ENCODE measurements around the gene BRME1. TPM values are rescaled to one million over a fixed set of nuclear protein-coding genes. Genes with fewer than 3 reads are reported as not detected.

Gene BRME1
- total RNA-seq, 8 experiments from 2014 or later: 0.51 to 5.2 (median 3.2) TPM

DNA sequence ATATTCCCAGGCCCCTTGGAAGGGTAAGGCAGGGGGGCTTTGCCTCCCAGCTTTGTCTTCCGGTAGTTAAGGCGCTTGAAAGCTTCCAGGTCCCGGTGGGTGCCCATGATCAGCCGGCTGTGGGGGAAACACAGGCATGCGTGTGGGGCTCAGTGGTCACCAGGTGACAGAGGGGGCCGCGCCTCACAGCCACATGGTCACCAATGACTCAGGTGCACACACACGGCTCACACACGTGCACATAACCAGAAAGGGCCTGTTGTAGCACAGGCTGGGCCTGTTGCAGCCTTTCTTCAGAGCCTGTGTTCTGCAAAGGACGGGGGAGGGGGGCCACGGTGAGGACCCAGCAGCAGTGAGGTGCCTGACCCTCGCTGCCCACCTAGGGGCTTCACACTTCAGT lies 23.1 kb downstream of the BRME1 start:
- no peak overlapping the region for H3K27ac ChIP-seq
- in situ Hi-C loops (cut with MboI; ENCODE audit: low pct_unique_long_range_greater_than_20kb in 2 of 9, low sequenced_read_pairs in 9 of 9, unreplicated experiment in 9 of 9): loop anchor here in 7 of 9 experiments (25.0 kb wide), 2 partner anchors 179 to 529 kb away; partner anchors contain the start of genes MISP3 (in 6 of the 7), PALM3 (in 6 of the 7) and DDX39A (in 1 of the 7)
- no peak for ATAC-seq (replicated peaks in 6 of 8)
- peaks cover 18 to 22% of the 10 kb centered on the region in 2 donors for H3K4me1 ChIP-seq (replicated peaks in 1 of 2)
- H3K4me3 ChIP-seq: no peak overlapping the region
- WGBS, 10 experiments: 97% methylated on average over 5 of the region's 12 CpGs; no CpG with 5 or more reads in 9 of the 10 experiments

DNA sequence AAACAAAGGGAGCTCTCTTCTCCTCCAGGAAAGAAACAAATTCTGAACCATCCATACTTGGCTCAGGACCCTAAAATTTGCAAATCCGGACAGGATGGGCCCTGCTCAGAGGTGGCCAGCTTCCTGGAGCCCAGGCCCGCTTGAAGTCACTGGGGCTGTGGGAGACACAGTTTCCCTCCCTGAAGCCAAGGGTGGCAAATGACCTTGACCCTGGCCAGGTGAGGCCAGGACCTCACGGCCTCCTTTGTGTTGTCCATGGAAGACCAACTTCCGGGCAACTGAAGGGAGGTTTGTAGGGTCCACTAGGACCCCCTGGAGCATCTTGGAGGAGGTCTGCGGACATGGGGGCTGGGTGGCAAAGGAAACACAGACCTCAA lies 23.5 kb downstream of the BRME1 start:
- in situ Hi-C loops (cut with MboI; ENCODE audit: low pct_unique_long_range_greater_than_20kb in 2 of 9, low sequenced_read_pairs in 9 of 9, unreplicated experiment in 9 of 9): loop anchor here in 7 of 9 experiments (25.0 kb wide), 2 partner anchors 180 to 530 kb away; partner anchors contain the start of genes MISP3 (in 6 of the 7), PALM3 (in 6 of the 7) and DDX39A (in 1 of the 7)
- no peak overlapping the region for H3K4me3 ChIP-seq
- WGBS, 10 experiments: 94 to 100% (median 100%) methylated on average over 1 to 3 of the region's 5 CpGs; no CpG with 5 or more reads in 6 of the 10 experiments
- no peak for ATAC-seq (replicated peaks in 6 of 8)
- peaks cover 18 to 22% of the 10 kb centered on the region in 2 donors for H3K4me1 ChIP-seq (replicated peaks in 1 of 2)
- H3K27ac ChIP-seq: no peak overlapping the region

DNA sequence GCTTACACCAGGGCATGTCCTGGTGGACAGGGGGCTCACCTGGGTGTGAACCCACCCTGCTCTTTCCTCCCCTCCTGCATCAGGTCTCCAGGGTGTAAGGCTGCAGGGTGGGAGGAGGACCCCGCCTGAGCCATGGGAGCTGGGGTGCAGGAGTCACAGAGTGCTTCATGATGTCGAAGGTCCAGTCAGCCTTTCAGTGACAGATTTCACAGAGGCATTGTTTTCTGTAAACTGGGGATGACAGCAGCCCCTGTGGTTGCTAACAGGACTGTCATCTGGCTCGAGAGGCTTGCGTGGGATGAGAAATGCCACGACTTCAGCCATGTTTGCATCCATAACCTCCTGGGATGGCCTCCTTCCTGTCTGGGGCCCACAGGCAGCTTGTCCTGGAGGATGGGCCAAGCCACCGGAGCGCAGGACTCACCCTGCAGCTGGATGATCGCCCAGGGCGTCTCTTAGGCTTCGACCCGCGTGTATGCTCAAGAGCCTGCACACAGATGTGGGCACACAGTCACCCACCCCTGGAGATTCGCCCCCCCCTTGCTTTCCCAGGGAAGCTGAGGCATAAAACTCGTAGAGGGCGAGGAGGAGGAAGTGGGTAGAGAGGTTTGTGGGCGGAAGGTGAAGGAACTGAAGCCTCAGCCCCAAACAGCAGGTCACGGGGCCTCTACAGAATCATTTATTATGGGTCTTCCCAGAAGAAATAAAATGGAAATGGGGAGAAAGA lies 24.1 kb downstream of the BRME1 start:
- WGBS, 10 experiments: 18 to 100% (median 67%) methylated on average over 2 to 6 of the region's 17 CpGs; no CpG with 5 or more reads in 5 of the 10 experiments
- Histone ChIP-seq H3K4me1 (replicated peaks in 1 of 2) (peaks cover 18 to 22% of the 10 kb centered on the region in 2 donors), H3K4me3 (no peak overlapping the region), H3K27ac (peak overlapping the region in 1 of 2 donors; percentile 16)
- in situ Hi-C loops (cut with MboI; ENCODE audit: low pct_unique_long_range_greater_than_20kb in 2 of 9, low sequenced_read_pairs in 9 of 9, unreplicated experiment in 9 of 9): loop anchor here in 7 of 9 experiments (25.0 kb wide), 2 partner anchors 180 to 530 kb away; partner anchors contain the start of genes MISP3 (in 6 of the 7), PALM3 (in 6 of the 7) and DDX39A (in 1 of the 7)
- ATAC-seq (replicated peaks in 6 of 8): peak in 5 of 8 experiments; percentile 2 to 9 (median 4)

DNA sequence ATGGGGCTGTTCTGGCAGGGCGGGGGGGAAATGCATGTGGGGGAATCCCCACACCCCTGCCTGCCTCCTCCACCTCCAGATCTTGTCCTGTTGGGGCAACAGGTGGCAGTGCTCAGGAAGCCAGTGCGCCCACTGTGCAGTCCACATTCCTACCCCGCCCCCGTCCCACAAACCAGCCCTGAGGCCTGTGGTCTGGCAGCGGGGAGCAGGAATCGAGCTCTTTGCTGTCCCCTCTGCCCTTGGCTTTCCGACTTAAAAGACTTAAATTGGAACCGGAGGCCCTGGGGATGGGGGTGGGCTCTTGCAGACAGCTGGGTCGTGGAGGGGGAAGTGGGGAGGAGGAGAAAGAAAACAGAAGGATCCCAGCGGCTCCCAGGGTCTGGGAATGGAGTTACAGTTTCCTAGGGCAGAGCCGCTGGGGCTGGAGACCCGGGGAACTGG lies 24.6 kb downstream of the BRME1 start:
- no peak for ATAC-seq (replicated peaks in 6 of 8)
- Histone ChIP-seq H3K4me3 (no peak overlapping the region), H3K4me1 (replicated peaks in 1 of 2) (peaks cover 18 to 22% of the 10 kb centered on the region in 2 donors), H3K27ac (peak overlapping the region in 1 of 2 donors; percentile 16)
- in situ Hi-C loops (cut with MboI; ENCODE audit: low pct_unique_long_range_greater_than_20kb in 2 of 9, low sequenced_read_pairs in 9 of 9, unreplicated experiment in 9 of 9): loop anchor here in 7 of 9 experiments (25.0 kb wide), 2 partner anchors 181 to 531 kb away; partner anchors contain the start of genes MISP3 (in 6 of the 7), PALM3 (in 6 of the 7) and DDX39A (in 1 of the 7)
- 20 to 40% (median 30%) methylated on average over 1 to 3 of the region's 12 CpGs; no CpG with 5 or more reads in 7 of the 10 experiments for WGBS, 10 experiments

DNA sequence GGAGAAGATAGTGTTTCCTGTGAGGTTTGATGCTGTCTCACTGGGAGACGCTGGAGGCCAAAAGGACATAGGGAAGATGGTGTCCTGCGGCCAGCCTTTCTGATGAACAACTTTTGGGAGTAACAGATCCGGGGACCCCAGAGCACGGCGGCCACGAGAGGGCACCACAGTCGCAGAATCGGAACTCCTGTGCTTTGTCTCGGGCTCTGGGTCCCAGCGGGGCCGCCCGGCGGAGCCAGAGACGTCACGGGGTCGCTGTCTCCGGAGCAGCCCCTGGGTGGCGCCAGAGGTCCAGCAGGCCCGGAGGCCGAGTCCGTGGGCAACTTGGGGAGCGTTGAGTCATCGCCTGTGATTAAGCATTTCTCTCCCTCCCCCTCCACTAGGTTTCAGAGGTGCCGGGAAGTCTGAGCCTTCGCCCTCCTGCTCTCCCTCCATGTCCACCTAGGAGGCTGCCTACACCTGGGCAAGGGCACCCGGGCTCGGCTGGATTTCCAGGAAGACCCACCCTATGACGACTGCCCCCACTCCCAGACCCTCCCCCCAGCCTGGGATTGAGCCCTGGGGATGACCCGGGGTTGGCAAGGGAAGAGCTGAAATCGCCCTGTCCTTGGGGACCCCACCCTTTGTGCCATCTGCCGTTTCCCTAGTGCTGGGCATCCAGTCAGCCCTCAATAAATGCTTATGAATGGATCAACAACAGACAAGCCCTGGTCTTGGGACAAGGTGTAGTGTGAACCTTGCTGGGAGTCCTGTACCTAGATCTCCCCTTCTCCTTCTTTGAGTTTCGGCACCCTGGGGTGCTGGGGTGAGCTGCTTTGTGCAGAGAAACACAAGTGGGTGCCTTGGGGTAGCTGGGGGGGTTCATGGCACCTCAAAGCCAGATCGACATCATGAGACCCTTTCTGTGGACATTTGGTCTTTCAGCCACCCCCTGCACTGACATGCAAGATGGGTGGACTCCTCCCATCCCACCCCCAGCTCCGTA lies 25.6 kb downstream of the BRME1 start:
- peak overlapping the region in 3 of 5 donors; percentile 0 to 4 (median 1) for H3K4me3 ChIP-seq
- ATAC-seq (replicated peaks in 6 of 8): peak; percentile 93 to 97 (median 96)
- 0 to 52% (median 0%) methylated on average over 2 to 10 of the region's 34 CpGs; no CpG with 5 or more reads in 5 of the 10 experiments for WGBS, 10 experiments
- no peak overlapping the region for H3K27ac ChIP-seq
- H3K4me1 ChIP-seq (replicated peaks in 1 of 2): peaks cover 18 to 22% of the 10 kb centered on the region in 2 donors
- in situ Hi-C loops (cut with MboI; ENCODE audit: low pct_unique_long_range_greater_than_20kb in 2 of 9, low sequenced_read_pairs in 9 of 9, unreplicated experiment in 9 of 9): loop anchor here in 7 of 9 experiments (25.0 kb wide), 2 partner anchors 182 to 532 kb away; partner anchors contain the start of genes MISP3 (in 6 of the 7), PALM3 (in 6 of the 7) and DDX39A (in 1 of the 7)

DNA sequence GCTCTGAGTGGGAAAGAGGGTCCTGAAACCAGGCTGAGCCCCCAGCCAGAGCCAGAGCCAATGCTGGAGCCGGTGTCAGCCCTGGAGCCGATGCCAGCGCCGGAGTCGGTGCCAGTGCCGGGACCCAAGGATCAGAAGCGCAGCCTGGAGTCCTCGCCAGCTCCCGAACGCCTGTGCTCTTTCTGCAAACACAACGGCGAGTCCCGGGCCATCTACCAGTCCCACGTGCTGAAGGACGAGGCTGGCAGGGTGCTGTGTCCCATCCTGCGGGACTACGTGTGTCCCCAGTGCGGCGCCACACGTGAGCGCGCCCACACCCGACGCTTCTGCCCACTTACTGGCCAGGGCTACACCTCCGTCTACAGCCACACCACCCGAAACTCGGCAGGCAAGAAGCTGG lies 28.6 kb downstream of the BRME1 start:
- in situ Hi-C loops (cut with MboI; ENCODE audit: low pct_unique_long_range_greater_than_20kb in 2 of 9, low sequenced_read_pairs in 9 of 9, unreplicated experiment in 9 of 9): loop anchor here (10.0 to 25.0 kb wide), 4 partner anchors 185 to 535 kb away; partner anchors contain the start of genes MISP3 (in 8 of the 9), PALM3 (in 6 of the 9), C19orf67 (in 1 of the 9) and DDX39A (in 1 of the 9)
- Histone ChIP-seq H3K27ac (no peak overlapping the region), H3K4me1 (replicated peaks in 1 of 2) (peaks cover 18 to 24% of the 10 kb centered on the region in 2 donors), H3K4me3 (no peak overlapping the region)
- 40 to 87% (median 73%) methylated on average over 2 to 13 of the region's 27 CpGs; no CpG with 5 or more reads in 6 of the 10 experiments for WGBS, 10 experiments
- ATAC-seq (replicated peaks in 6 of 8): no peak

DNA sequence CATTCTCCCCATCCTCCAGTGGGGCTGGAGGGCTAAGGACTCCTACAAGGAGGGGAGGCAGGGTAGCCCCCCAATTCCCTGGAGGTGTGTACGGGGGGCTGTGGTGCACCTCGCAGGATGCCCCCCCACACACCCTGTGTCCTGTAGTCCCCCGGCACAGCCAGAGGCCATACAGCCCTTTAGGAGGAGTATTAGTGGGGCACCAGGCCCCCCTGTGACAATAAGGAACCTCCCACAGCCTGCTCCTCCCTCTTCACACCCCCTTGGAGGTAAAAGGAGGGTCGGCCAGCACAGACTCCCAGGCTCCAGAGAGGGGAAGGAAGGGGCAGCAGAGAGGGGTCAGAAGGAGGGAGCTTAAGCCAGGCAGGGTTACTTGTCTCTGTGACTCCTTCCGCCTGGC lies 29.1 kb downstream of the BRME1 start, which contains the start of gene NANOS3:
Gene NANOS3, plus strand, starts transcription at position 301 of the 400 bp plus-strand sequence. CDS start 115 bp downstream, outside the sequence.
- in situ Hi-C loops (cut with MboI; ENCODE audit: low pct_unique_long_range_greater_than_20kb in 2 of 9, low sequenced_read_pairs in 9 of 9, unreplicated experiment in 9 of 9): loop anchor here (10.0 to 25.0 kb wide), 4 partner anchors 185 to 535 kb away; partner anchors contain the start of genes MISP3 (in 8 of the 9), PALM3 (in 6 of the 9), C19orf67 (in 1 of the 9) and DDX39A (in 1 of the 9)
- 0 to 67% (median 53%) methylated on average over 1 to 4 of the region's 5 CpGs; no CpG with 5 or more reads in 7 of the 10 experiments for WGBS, 10 experiments
- H3K4me1 ChIP-seq (replicated peaks in 1 of 2): peaks cover 16 to 19% of the 10 kb centered on the region in 2 donors
- no peak for ATAC-seq (replicated peaks in 6 of 8)
- no peak within 1 kb of the TSS for H3K27ac ChIP-seq
- no peak within 1 kb of the TSS for H3K4me3 ChIP-seq

DNA sequence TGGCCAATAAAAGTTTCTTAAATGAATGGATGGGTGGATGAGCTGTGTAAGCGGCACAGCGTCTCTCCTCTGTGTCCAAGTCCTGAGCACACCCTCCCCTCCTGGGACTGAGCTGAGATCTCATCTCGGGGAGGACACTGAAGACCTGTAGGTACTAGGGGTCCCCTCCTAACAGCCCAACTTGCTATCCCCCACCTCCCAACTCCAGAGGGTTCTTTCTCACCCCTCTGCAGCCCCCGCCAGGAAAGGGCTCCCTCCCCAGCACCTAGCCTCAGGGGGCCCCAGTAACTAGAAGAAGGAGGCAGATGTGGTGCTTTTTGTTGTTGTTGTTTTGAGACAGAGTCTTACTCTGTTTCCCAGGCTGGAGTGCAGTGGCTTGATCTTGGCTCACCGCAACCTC lies 30.1 kb downstream of the BRME1 start:
- 67 to 80% (median 80%) methylated on average over 1 of the region's 5 CpGs; no CpG with 5 or more reads in 7 of the 10 experiments for WGBS, 10 experiments
- ATAC-seq (replicated peaks in 6 of 8): no peak
- no peak overlapping the region for H3K4me3 ChIP-seq
- H3K4me1 ChIP-seq (replicated peaks in 1 of 2): peaks cover 6 to 9% of the 10 kb centered on the region in 2 donors
- no peak overlapping the region for H3K27ac ChIP-seq
- in situ Hi-C loops (cut with MboI; ENCODE audit: low pct_unique_long_range_greater_than_20kb in 2 of 9, low sequenced_read_pairs in 9 of 9, unreplicated experiment in 9 of 9): loop anchor here (10.0 to 25.0 kb wide), 4 partner anchors 186 to 536 kb away; partner anchors contain the start of genes MISP3 (in 8 of the 9), PALM3 (in 6 of the 9), C19orf67 (in 1 of the 9) and DDX39A (in 1 of the 9)

DNA sequence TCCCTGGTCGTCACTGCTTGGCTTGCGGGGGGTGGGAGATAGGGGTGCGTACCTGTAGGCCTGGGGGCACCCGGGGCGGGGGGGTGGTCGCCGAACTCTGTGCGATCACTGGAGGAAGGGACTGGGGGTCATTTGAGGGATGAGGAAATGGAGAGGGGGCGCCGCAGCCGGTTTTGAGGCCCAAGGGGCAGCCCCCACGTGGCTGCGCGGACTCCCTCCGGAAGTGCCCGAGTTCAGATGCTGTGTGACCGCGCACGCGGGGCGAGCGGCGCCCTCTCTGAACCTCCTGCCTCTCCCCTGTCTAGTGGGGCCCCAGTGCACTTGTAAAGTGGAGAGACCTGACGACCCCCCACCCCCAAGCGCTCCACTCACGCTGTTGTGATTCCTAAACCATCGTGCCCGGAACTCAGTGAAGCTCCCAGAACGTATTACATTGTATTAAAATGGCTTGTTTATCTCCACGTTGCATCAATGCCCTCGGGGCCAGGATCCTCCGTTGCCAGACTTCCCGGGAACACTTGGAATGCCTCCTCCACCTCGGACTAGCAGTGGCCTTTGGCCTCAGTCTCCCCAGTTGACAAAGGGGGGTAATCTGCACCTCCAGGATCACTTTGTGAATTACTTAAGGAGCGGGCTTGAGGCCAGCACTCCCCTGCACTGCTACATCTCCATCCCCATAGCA lies 31.9 kb downstream of the BRME1 start:
- in situ Hi-C loops (cut with MboI; ENCODE audit: low pct_unique_long_range_greater_than_20kb in 2 of 9, low sequenced_read_pairs in 9 of 9, unreplicated experiment in 9 of 9): loop anchor here in 7 of 9 experiments (10.0 to 25.0 kb wide), 4 partner anchors 201 to 287 kb away; partner anchors contain the start of genes MISP3 (in 2 of the 7) and C19orf67 (in 1 of the 7)
- H3K27ac ChIP-seq: no peak overlapping the region
- H3K4me1 ChIP-seq (replicated peaks in 1 of 2): peaks cover 0 to 3% of the 10 kb centered on the region in 2 donors
- 36 to 82% (median 38%) methylated on average over 2 to 4 of the region's 35 CpGs; no CpG with 5 or more reads in 5 of the 10 experiments for WGBS, 10 experiments
- H3K4me3 ChIP-seq: no peak overlapping the region
- peak in 1 of 8 experiments; percentile 28 for ATAC-seq (replicated peaks in 6 of 8)

DNA sequence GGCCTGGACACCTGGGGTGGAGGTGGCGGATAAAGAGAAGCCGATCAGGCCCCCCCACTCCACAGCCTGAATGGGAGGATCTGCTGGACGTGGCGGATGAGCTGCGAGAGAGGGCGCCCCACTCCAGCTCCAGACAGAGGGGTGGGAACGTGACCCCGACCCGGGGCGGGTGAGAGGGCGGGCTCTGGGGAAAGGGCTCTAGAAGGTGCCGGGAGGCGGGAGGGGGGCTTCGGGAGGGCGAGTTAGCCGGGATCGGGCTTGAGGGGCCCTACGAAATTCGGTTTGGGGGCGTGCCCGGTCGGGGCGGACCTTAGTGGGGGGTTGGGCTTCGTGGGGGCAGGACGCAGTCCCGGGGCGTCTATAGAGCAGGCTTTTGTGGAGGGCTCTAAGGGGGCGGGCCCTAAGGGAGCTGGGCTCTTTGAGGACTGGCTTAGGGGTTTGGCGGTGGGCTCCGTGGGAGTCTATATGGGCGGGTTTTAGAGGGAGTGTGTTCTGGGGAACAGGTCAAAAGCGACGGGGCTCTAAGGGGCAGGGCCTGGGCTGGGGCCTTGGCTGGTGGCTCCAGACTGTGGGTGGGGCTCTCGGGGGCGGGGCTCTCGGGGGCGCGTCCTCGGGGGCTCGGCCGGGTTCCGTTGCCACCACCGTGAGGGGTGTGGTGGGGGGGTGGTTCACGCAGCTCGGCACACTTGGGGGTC lies 33.1 kb downstream of the BRME1 start:
- WGBS, 10 experiments: 20% methylated on average over 1 of the region's 45 CpGs; no CpG with 5 or more reads in 9 of the 10 experiments
- Histone ChIP-seq H3K4me1 (replicated peaks in 1 of 2) (peaks cover 0 to 3% of the 10 kb centered on the region in 2 donors), H3K27ac (no peak overlapping the region), H3K4me3 (peak overlapping the region in 1 of 5 donors; percentile 6)
- in situ Hi-C loops (cut with MboI; ENCODE audit: low pct_unique_long_range_greater_than_20kb in 2 of 9, low sequenced_read_pairs in 9 of 9, unreplicated experiment in 9 of 9): loop anchor here in 7 of 9 experiments (10.0 to 25.0 kb wide), 4 partner anchors 202 to 286 kb away; partner anchors contain the start of genes MISP3 (in 2 of the 7) and C19orf67 (in 1 of the 7)
- ATAC-seq (replicated peaks in 6 of 8): peak; percentile 25 to 87 (median 56)
